ENCODE measurements around the gene PMS1.
"Not testable (repeated sequence)": the region's sequence is repeated elsewhere in the genome, so short reads cannot be mapped to it uniquely, and the experiment has no call there.

Gene PMS1

GRCh38 chr2:189818249-189819038, 34.2 kb downstream of the PMS1 start:
- no peak for DNase-seq

GRCh38 chr2:189819297-189819704, 35.1 kb downstream of the PMS1 start:
- DNase-seq: no peak

GRCh38 chr2:189821953-189822748, 37.9 kb downstream of the PMS1 start:
- DNase-seq: no peak

- DNase-seq: no peak
Observed at GRCh38 chr2:189824694-189825396, 40.6 kb downstream of the PMS1 start.

- DNase-seq: no peak
Observed at GRCh38 chr2:189826039-189826438, 41.8 kb downstream of the PMS1 start.

- no peak for DNase-seq
Observed at GRCh38 chr2:189829102-189829833, 45.0 kb downstream of the PMS1 start.

- DNase-seq: no peak
Observed at GRCh38 chr2:189830510-189830909, 46.3 kb downstream of the PMS1 start.

GRCh38 chr2:189834059-189834458, 49.8 kb downstream of the PMS1 start:
- DNase-seq: no peak

- not testable (repeated sequence) for DNase-seq
Observed at GRCh38 chr2:189834642-189835041, 50.4 kb downstream of the PMS1 start.

GRCh38 chr2:189835855-189836558, 51.8 kb downstream of the PMS1 start:
- DNase-seq: no peak

- no peak for DNase-seq
Observed at GRCh38 chr2:189836644-189837043, 52.4 kb downstream of the PMS1 start.

GRCh38 chr2:189837326-189837725, 53.1 kb downstream of the PMS1 start:
- no peak for DNase-seq

- no peak for DNase-seq
Observed at GRCh38 chr2:189841019-189841418, 56.8 kb downstream of the PMS1 start.

GRCh38 chr2:189848276-189848675, 64.0 kb downstream of the PMS1 start:
- no peak for DNase-seq

- DNase-seq: no peak
Observed at GRCh38 chr2:189849550-189849949, 65.3 kb downstream of the PMS1 start.

- DNase-seq: no peak
Observed at GRCh38 chr2:189851174-189851826, 67.0 kb downstream of the PMS1 start.

GRCh38 chr2:189854187-189854586, 69.9 kb downstream of the PMS1 start:
- DNase-seq: no peak

- no peak for DNase-seq
Observed at GRCh38 chr2:189854940-189855339, 70.7 kb downstream of the PMS1 start.

GRCh38 chr2:189858291-189858690, 74.0 kb downstream of the PMS1 start:
- no peak for DNase-seq

GRCh38 chr2:189860161-189860560, 75.9 kb downstream of the PMS1 start:
- no peak for DNase-seq

GRCh38 chr2:189862751-189863150, 78.5 kb downstream of the PMS1 start:
- no peak for DNase-seq

- DNase-seq: no peak
Observed at GRCh38 chr2:189865826-189866225, 81.6 kb downstream of the PMS1 start.
